ENCODE data around the gene CASP10. TPM values are rescaled to one million over a fixed set of nuclear protein-coding genes. Genes with fewer than 3 reads are reported as not detected.
"Not testable (repeated sequence)": the region's sequence is repeated elsewhere in the genome, so short reads cannot be mapped to it uniquely, and the experiment has no call there.

The CASP10 gene
- total RNA-seq, 1 donor from 2014 or later, result 9.0 TPM

DNA sequence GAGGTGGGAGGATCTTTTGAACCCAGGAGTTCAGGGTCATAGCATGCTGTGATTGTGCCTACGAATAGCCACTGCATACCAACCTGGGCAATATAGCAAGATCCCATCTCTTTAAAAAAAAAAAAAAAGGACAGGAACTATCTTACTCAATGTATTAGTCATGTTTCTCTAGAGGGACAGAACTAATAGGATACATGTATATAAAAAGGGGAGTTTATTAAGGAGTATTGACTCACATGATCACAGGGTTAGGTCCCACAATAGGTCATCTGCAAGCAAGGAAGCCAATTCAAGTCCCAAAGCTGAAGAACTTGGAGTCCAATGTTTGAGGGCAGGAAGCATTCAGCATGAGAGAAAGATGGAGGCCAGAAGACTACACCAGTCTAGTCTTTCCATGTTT, 18.8 kb upstream of the CASP10 start:
- no peaks in the 10 kb centered on the region for H3K27me3 Mint-ChIP-seq
- no peak overlapping the region for H3K27ac Mint-ChIP-seq
- H3K36me3 Mint-ChIP-seq (ENCODE audit: insufficient read depth), result peaks cover 28% of the 10 kb centered on the region
- peaks cover 2% of the 10 kb centered on the region for H3K4me1 Mint-ChIP-seq (ENCODE audit: low read depth)
- TF ChIP-seq, protein P1, sequence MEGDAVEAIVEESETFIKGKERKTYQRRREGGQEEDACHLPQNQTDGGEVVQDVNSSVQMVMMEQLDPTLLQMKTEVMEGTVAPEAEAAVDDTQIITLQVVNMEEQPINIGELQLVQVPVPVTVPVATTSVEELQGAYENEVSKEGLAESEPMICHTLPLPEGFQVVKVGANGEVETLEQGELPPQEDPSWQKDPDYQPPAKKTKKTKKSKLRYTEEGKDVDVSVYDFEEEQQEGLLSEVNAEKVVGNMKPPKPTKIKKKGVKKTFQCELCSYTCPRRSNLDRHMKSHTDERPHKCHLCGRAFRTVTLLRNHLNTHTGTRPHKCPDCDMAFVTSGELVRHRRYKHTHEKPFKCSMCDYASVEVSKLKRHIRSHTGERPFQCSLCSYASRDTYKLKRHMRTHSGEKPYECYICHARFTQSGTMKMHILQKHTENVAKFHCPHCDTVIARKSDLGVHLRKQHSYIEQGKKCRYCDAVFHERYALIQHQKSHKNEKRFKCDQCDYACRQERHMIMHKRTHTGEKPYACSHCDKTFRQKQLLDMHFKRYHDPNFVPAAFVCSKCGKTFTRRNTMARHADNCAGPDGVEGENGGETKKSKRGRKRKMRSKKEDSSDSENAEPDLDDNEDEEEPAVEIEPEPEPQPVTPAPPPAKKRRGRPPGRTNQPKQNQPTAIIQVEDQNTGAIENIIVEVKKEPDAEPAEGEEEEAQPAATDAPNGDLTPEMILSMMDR (IDR thresholded peaks at IDR 0.05; ENCODE audit: unreplicated experiment), result no peak
- peaks cover 12% of the 10 kb centered on the region for H3K9me3 Mint-ChIP-seq (ENCODE audit: low read depth)
- H3K4me3 Mint-ChIP-seq (ENCODE audit: low read depth), result no peak overlapping the region
- no peak for DNase-seq (ENCODE audit: low spot score, unreplicated experiment)

GRCh38 chr2:201167546-201167945, 15.4 kb upstream of the CASP10 start:
- H3K4me1 Mint-ChIP-seq (ENCODE audit: low read depth), result peaks cover 2% of the 10 kb centered on the region
- no peak for DNase-seq (ENCODE audit: low spot score, unreplicated experiment)
- peaks cover 17% of the 10 kb centered on the region for H3K9me3 Mint-ChIP-seq (ENCODE audit: low read depth)
- H3K36me3 Mint-ChIP-seq (ENCODE audit: insufficient read depth), result peaks cover 26% of the 10 kb centered on the region
- H3K4me3 Mint-ChIP-seq (ENCODE audit: low read depth), result no peak overlapping the region
- H3K27me3 Mint-ChIP-seq, result no peaks in the 10 kb centered on the region
- TF ChIP-seq, protein P1 (IDR thresholded peaks at IDR 0.05; ENCODE audit: unreplicated experiment), result no peak
- H3K27ac Mint-ChIP-seq, result no peak overlapping the region

- peaks cover 17% of the 10 kb centered on the region for H3K9me3 Mint-ChIP-seq (ENCODE audit: low read depth)
- H3K27ac Mint-ChIP-seq; H3K4me3 Mint-ChIP-seq (ENCODE audit: low read depth); DNase-seq (ENCODE audit: low spot score, unreplicated experiment); H3K27me3 Mint-ChIP-seq; H3K4me1 Mint-ChIP-seq (ENCODE audit: low read depth): not testable (repeated sequence)
- H3K36me3 Mint-ChIP-seq (ENCODE audit: insufficient read depth), result peaks cover 26% of the 10 kb centered on the region
Measured at GRCh38 chr2:201168496-201168895, 14.4 kb upstream of the CASP10 start.

- DNase-seq (ENCODE audit: low spot score, unreplicated experiment), result no peak
- TF ChIP-seq, protein P1 (IDR thresholded peaks at IDR 0.05; ENCODE audit: unreplicated experiment), result no peak
- peaks cover 17% of the 10 kb centered on the region for H3K9me3 Mint-ChIP-seq (ENCODE audit: low read depth)
- H3K27me3 Mint-ChIP-seq, result no peaks in the 10 kb centered on the region
- H3K27ac Mint-ChIP-seq, result no peak overlapping the region
- H3K4me3 Mint-ChIP-seq (ENCODE audit: low read depth), result no peak overlapping the region
- H3K36me3 Mint-ChIP-seq (ENCODE audit: insufficient read depth), result peaks cover 18% of the 10 kb centered on the region
- peaks cover 2% of the 10 kb centered on the region for H3K4me1 Mint-ChIP-seq (ENCODE audit: low read depth)
Measured at GRCh38 chr2:201171259-201171814, 11.6 kb upstream of the CASP10 start.

GRCh38 chr2:201172279-201172678, 10.7 kb upstream of the CASP10 start:
- TF ChIP-seq, protein P1 (IDR thresholded peaks at IDR 0.05; ENCODE audit: unreplicated experiment), result no peak
- Mint-ChIP-seq H3K4me3 (ENCODE audit: low read depth) (no peak overlapping the region), H3K4me1 (ENCODE audit: low read depth) (peaks cover 2% of the 10 kb centered on the region), H3K27ac (no peak overlapping the region), H3K9me3 (ENCODE audit: low read depth) (peaks cover 17% of the 10 kb centered on the region), H3K27me3 (no peaks in the 10 kb centered on the region), H3K36me3 (ENCODE audit: insufficient read depth) (peaks cover 11% of the 10 kb centered on the region)
- no peak for DNase-seq (ENCODE audit: low spot score, unreplicated experiment)

- no peak for DNase-seq (ENCODE audit: low spot score, unreplicated experiment)
Measured at GRCh38 chr2:201174687-201175086, 8.3 kb upstream of the CASP10 start.

More at GRCh38 chr2:201174687-201175086, 8.3 kb upstream of the CASP10 start:
- TF ChIP-seq, protein P1 (IDR thresholded peaks at IDR 0.05; ENCODE audit: unreplicated experiment), result no peak
- no peaks in the 10 kb centered on the region for H3K4me1 Mint-ChIP-seq (ENCODE audit: low read depth)
- no peak overlapping the region for H3K27ac Mint-ChIP-seq
- no peaks in the 10 kb centered on the region for H3K36me3 Mint-ChIP-seq (ENCODE audit: insufficient read depth)
- no peaks in the 10 kb centered on the region for H3K27me3 Mint-ChIP-seq
- no peak overlapping the region for H3K4me3 Mint-ChIP-seq (ENCODE audit: low read depth)
- H3K9me3 Mint-ChIP-seq (ENCODE audit: low read depth), result peaks cover 9% of the 10 kb centered on the region
